Caco-2 (cell line): ENCODE results near the gene ACSS2. TPM values are rescaled to one million over a fixed set of nuclear protein-coding genes. Genes with fewer than 3 reads are reported as not detected.

Source experiments
- BruUV-seq: library from RNA; stranded (reverse); fragments of 400-500 nt; replicated peaks from 2 replicates; lab custom pipeline; 2021; lab: Mats Ljungman, UMichigan
- CTCF ChIA-PET: fragments of 300-600 bp; sonication (Branson Sonifier 250); formaldehyde crosslinking; loops from one replicate; lab custom pipeline; 2022; ENCODE audit warnings: antibody characterized with exemption; lab: Charles Lee
- POLR2A ChIA-PET: fragments of 300-600 bp; sonication (Branson Sonifier 250); formaldehyde crosslinking; loops from one replicate; lab custom pipeline; 2022; ENCODE audit warnings: antibody characterized with exemption; lab: Charles Lee
- DNase-seq, 2 experiments: peaks; one replicate each; pipeline versions ENCODE4 v3.0.0 to v3.0.0-alpha.2; 2020 to 2022
- H3K27me3 ChIP-seq: replicated peaks from 2 replicates; pipeline ENCODE4 v1.6.0; 2011; ENCODE audit warnings: low read length; ENCODE audit not compliant: control insufficient read depth, insufficient read depth
- H3K36me3 ChIP-seq: 2 replicates; pipeline ENCODE4 v1.5.1; 2011; ENCODE audit warnings: low read length; ENCODE audit not compliant: control insufficient read depth, insufficient read depth
- H3K4me1 ChIP-seq: fragments of 250-450 bp; sonication (Bioruptor Pico); 2 replicates; pipeline ENCODE4 v1.5.1; 2020; ENCODE audit warnings: mild to moderate bottlenecking
- H3K4me3 ChIP-seq: 2 replicates; pipeline ENCODE4 v1.5.1; 2011; ENCODE audit warnings: low read depth, mild to moderate bottlenecking, control low read depth, low read length
- H3K9me3 ChIP-seq: fragments of 250-450 bp; sonication (Bioruptor Pico); 2 replicates; pipeline ENCODE4 v1.5.1; 2020; ENCODE audit warnings: mild to moderate bottlenecking, moderate library complexity
- H3K27ac Mint-ChIP-seq: one replicate; pipeline ENCODE4 v1.8.0; 2022; ENCODE audit warnings: mixed read lengths; ENCODE audit not compliant: unreplicated experiment
- H3K27me3 Mint-ChIP-seq: one replicate; pipeline ENCODE4 v1.8.0; 2022; ENCODE audit warnings: mixed read lengths; ENCODE audit not compliant: insufficient read depth, unreplicated experiment
- H3K36me3 Mint-ChIP-seq: one replicate; pipeline ENCODE4 v1.8.0; 2022; ENCODE audit warnings: mild to moderate bottlenecking, mixed read lengths; ENCODE audit not compliant: insufficient read depth, unreplicated experiment
- H3K4me1 Mint-ChIP-seq: one replicate; pipeline ENCODE4 v1.8.0; 2022; ENCODE audit warnings: low read depth, mixed read lengths; ENCODE audit not compliant: unreplicated experiment
- H3K4me3 Mint-ChIP-seq: one replicate; pipeline ENCODE4 v1.8.0; 2022; ENCODE audit warnings: mild to moderate bottlenecking, moderate library complexity, mixed read lengths; ENCODE audit not compliant: unreplicated experiment
- H3K9me3 Mint-ChIP-seq: one replicate; pipeline ENCODE4 v1.8.0; 2022; ENCODE audit warnings: mixed read lengths; ENCODE audit not compliant: unreplicated experiment
- intact Hi-C: fragments of 100-400 bp; cut with micrococcal nuclease; formaldehyde crosslinking; loops from one replicate; pipeline ENCODE4 v1.10.0; 2022; ENCODE audit not compliant: unreplicated experiment
- total RNA-seq: library from RNA; stranded (reverse); gene quantifications from 2 replicates; pipeline ENCODE4 v1.2.3, GENCODE V29; 2022
- TF ChIP-seq, protein P1 (sequence below), 2 experiments: fragments of 200-600 bp in 1 of 2; IDR thresholded peaks; 1 replicate in 1 of 2; 2 replicates in 1 of 2; pipeline versions ENCODE4 v1.5.1 to v1.8.0; 2011 to 2022; ENCODE audit warnings: antibody characterized with exemption in 1 of 2, control low read depth in 1 of 2, inconsistent platforms in 1 of 2, low read depth in 1 of 2, low read length in 1 of 2, mild to moderate bottlenecking in 1 of 2, moderate library complexity in 1 of 2; ENCODE audit not compliant: insufficient read depth in 1 of 2, severe bottlenecking in 1 of 2, unreplicated experiment in 1 of 2

ACSS2 gene
- total RNA-seq, 1 experiment from 2014 or later = 76.0 TPM

DNA sequence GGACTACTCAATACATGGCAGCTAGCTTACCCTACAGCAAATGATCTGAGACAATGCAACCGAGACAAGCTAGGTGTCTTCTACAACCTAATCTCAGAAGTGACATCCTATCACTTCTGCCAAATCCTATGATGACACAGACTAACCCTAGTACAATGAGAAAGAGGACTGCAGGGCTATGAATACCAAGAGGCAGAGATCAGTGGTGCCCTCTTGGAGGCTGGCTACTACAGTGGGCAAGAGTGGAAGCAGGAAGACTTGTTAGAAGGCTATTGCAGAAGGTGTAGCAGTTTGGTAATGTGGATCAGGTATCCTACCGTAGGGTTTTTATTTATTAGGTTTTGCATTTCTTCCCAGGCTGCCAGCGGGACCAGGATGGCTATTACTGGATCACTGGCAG, 48.9 kb downstream of the ACSS2 start:
- H3K4me3 ChIP-seq = no peak overlapping the region
- Mint-ChIP-seq H3K4me1 (no peaks in the 10 kb centered on the region), H3K27me3 (no peaks in the 10 kb centered on the region), H3K9me3 (no peaks in the 10 kb centered on the region), H3K4me3 (no peak overlapping the region), H3K27ac (no peak overlapping the region), H3K36me3 (peaks cover 8% of the 10 kb centered on the region)
- ChIA-PET CTCF (no interaction called here), POLR2A (interaction anchor here (0.6 kb wide), 1 partner anchor 20 kb away, joined by 4 read pairs; no protein-coding TSS in a partner anchor)
- TF ChIP-seq, protein P1, sequence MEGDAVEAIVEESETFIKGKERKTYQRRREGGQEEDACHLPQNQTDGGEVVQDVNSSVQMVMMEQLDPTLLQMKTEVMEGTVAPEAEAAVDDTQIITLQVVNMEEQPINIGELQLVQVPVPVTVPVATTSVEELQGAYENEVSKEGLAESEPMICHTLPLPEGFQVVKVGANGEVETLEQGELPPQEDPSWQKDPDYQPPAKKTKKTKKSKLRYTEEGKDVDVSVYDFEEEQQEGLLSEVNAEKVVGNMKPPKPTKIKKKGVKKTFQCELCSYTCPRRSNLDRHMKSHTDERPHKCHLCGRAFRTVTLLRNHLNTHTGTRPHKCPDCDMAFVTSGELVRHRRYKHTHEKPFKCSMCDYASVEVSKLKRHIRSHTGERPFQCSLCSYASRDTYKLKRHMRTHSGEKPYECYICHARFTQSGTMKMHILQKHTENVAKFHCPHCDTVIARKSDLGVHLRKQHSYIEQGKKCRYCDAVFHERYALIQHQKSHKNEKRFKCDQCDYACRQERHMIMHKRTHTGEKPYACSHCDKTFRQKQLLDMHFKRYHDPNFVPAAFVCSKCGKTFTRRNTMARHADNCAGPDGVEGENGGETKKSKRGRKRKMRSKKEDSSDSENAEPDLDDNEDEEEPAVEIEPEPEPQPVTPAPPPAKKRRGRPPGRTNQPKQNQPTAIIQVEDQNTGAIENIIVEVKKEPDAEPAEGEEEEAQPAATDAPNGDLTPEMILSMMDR (IDR thresholded peaks at IDR 0.05; ENCODE audit: insufficient read depth in 1 of 2, low read depth in 1 of 2, low read length in 1 of 2, severe bottlenecking in 1 of 2, unreplicated experiment in 1 of 2) = no peak
- BruUV-seq = no TSS peak
- no peaks in the 10 kb centered on the region; the same call in 1 of the 2 replicates for H3K9me3 ChIP-seq
- intact Hi-C loops = no loop called here
- no peaks in the 10 kb centered on the region; the same call in 1 of the 2 replicates for H3K4me1 ChIP-seq
- H3K27me3 ChIP-seq = no peaks in the 10 kb centered on the region
- DNase-seq = no peak
- H3K36me3 ChIP-seq = peaks cover 13% of the 10 kb centered on the region; the same call in 1 of the 2 replicates

- Mint-ChIP-seq H3K36me3 (peaks cover 11% of the 10 kb centered on the region), H3K4me1 (no peaks in the 10 kb centered on the region), H3K27ac (no peak overlapping the region), H3K4me3 (no peak overlapping the region), H3K9me3 (no peaks in the 10 kb centered on the region), H3K27me3 (no peaks in the 10 kb centered on the region)
- DNase-seq = no peak
- Histone ChIP-seq H3K9me3 (no peaks in the 10 kb centered on the region; the same call in 1 of the 2 replicates), H3K4me3 (no peak overlapping the region), H3K4me1 (no peaks in the 10 kb centered on the region; the same call in 1 of the 2 replicates), H3K27me3 (no peaks in the 10 kb centered on the region), H3K36me3 (peaks cover 7% of the 10 kb centered on the region; the same call in 1 of the 2 replicates)
- CTCF ChIA-PET = no interaction called here
- no TSS peak for BruUV-seq
- intact Hi-C loops = no loop called here
- TF ChIP-seq, protein P1 (IDR thresholded peaks at IDR 0.05; ENCODE audit: insufficient read depth in 1 of 2, low read depth in 1 of 2, low read length in 1 of 2, severe bottlenecking in 1 of 2, unreplicated experiment in 1 of 2) = no peak
- POLR2A ChIA-PET = no interaction called here
These were observed 49.6 kb downstream of the ACSS2 start for GRCh38 chr20:34925981-34926380.

DNA sequence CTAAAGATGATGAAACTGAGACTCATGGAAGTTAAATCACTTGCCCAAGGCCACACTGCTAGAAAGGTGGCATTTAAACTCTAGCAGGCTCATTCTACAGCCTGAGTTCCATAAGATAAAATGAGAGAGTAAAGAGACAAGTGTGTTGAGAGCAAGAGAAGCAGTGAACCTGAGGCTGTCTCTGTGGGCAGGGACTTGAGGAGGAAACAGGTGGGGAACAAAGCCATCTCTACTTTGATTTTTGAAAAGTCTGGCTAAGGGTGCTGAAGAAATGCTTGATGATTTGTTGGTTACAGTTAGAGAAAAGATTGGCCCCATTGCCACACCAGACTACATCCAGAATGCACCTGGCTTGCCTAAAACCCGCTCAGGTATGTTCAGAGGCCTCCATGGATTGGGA, 50.2 kb downstream of the ACSS2 start:
- H3K27ac Mint-ChIP-seq = no peak overlapping the region
- H3K27me3 Mint-ChIP-seq = no peaks in the 10 kb centered on the region
- H3K9me3 Mint-ChIP-seq = no peaks in the 10 kb centered on the region
- H3K4me1 Mint-ChIP-seq = no peaks in the 10 kb centered on the region
- H3K4me3 ChIP-seq = no peak overlapping the region
- TF ChIP-seq, protein P1 (IDR thresholded peaks at IDR 0.05; ENCODE audit: insufficient read depth in 1 of 2, low read depth in 1 of 2, low read length in 1 of 2, severe bottlenecking in 1 of 2, unreplicated experiment in 1 of 2) = no peak
- H3K4me1 ChIP-seq = no peaks in the 10 kb centered on the region; the same call in 1 of the 2 replicates
- H3K36me3 Mint-ChIP-seq = peaks cover 11% of the 10 kb centered on the region
- intact Hi-C loops = no loop called here
- H3K4me3 Mint-ChIP-seq = no peak overlapping the region
- H3K27me3 ChIP-seq = no peaks in the 10 kb centered on the region
- POLR2A ChIA-PET = no interaction called here
- CTCF ChIA-PET = no interaction called here
- H3K36me3 ChIP-seq = peaks cover 5% of the 10 kb centered on the region; the same call in 1 of the 2 replicates
- no TSS peak for BruUV-seq
- H3K9me3 ChIP-seq = no peaks in the 10 kb centered on the region; the same call in 1 of the 2 replicates
- DNase-seq = no peak
